ENCODE results near the gene USP48.

USP48 gene

GRCh38 chr1:21664806-21665588 lies 118.0 kb downstream of the USP48 start:
- DNase-seq: no peak

- no peak for DNase-seq
These were observed 118.8 kb downstream of the USP48 start for GRCh38 chr1:21663951-21664805.

GRCh38 chr1:21663248-21663950 lies 119.5 kb downstream of the USP48 start:
- no peak for DNase-seq

GRCh38 chr1:21662426-21663247 lies 120.3 kb downstream of the USP48 start:
- no peak for DNase-seq

- no peak for DNase-seq
These were observed 121.1 kb downstream of the USP48 start for GRCh38 chr1:21661886-21662285.

GRCh38 chr1:21659924-21660326 lies 123.0 kb downstream of the USP48 start:
- DNase-seq: no peak

GRCh38 chr1:21659099-21659923 lies 123.6 kb downstream of the USP48 start:
- DNase-seq: peak; percentile 72

GRCh38 chr1:21657456-21658190 lies 125.3 kb downstream of the USP48 start:
- DNase-seq: no peak

GRCh38 chr1:21655748-21656147 lies 127.2 kb downstream of the USP48 start:
- DNase-seq: no peak

- DNase-seq: no peak
These were observed 127.7 kb downstream of the USP48 start for GRCh38 chr1:21655259-21655658.

- DNase-seq: no peak
These were observed 128.7 kb downstream of the USP48 start for GRCh38 chr1:21654209-21654608.

GRCh38 chr1:21653744-21654100 lies 129.2 kb downstream of the USP48 start:
- DNase-seq: no peak

GRCh38 chr1:21652937-21653743 lies 129.8 kb downstream of the USP48 start:
- no peak for DNase-seq

- DNase-seq: no peak
These were observed 130.6 kb downstream of the USP48 start for GRCh38 chr1:21652101-21652936.

- DNase-seq: peak; percentile 51
These were observed 131.5 kb downstream of the USP48 start for GRCh38 chr1:21651214-21652042.

GRCh38 chr1:21650400-21650799 lies 132.5 kb downstream of the USP48 start:
- DNase-seq: no peak

GRCh38 chr1:21649315-21649714 lies 133.6 kb downstream of the USP48 start:
- DNase-seq: no peak

- no peak for DNase-seq
These were observed 134.2 kb downstream of the USP48 start for GRCh38 chr1:21648791-21649190.
